HEK293 (cell line): ENCODE results near the gene CHD1L.

Experiments
- CTCF ChIA-PET: fragments of 350-600 bp; formaldehyde crosslinking; extraction: SDS; loops from one replicate; lab custom pipeline; 2021; ENCODE audit warnings: antibody characterized with exemption; lab: Yijun Ruan, JAX
- POLR2A ChIA-PET: fragments of 300-600 bp; formaldehyde crosslinking; extraction: SDS; loops from one replicate; lab custom pipeline; 2020; ENCODE audit warnings: antibody characterized with exemption, inconsistent platforms; lab: Yijun Ruan, JAX
- H3K27ac ChIP-seq: fragments of 200-500 bp; sonication (Bioruptor generic); 2 replicates; pipeline ENCODE4 v1.5.1; 2014; ENCODE audit warnings: low read depth, low read length, control low read depth, inconsistent platforms; ENCODE audit errors: extremely low read depth
- H3K36me3 ChIP-seq, 2 experiments: fragments of 200-500 bp in 1 of 2; sonication (Bioruptor generic) in 1 of 2; 1 replicate in 1 of 2; 2 replicates in 1 of 2; pipeline ENCODE4 v1.5.1; 2014 to 2017; ENCODE audit warnings: inconsistent platforms in 2 of 2, low read length in 2 of 2; ENCODE audit not compliant: control insufficient read depth in 2 of 2, insufficient read depth in 1 of 2
- H3K4me1 ChIP-seq: fragments of 200-500 bp; sonication (Bioruptor generic); 2 replicates; pipeline ENCODE4 v1.5.1; 2014; ENCODE audit warnings: mild to moderate bottlenecking, low read length, inconsistent platforms; ENCODE audit not compliant: control insufficient read depth, insufficient read depth
- H3K4me3 ChIP-seq: 2 replicates; pipeline ENCODE4 v1.5.1; 2011; ENCODE audit warnings: low read depth, mild to moderate bottlenecking, control low read depth, low read length, moderate library complexity
- H3K9me3 ChIP-seq: fragments of 200-500 bp; sonication (Bioruptor generic); 2 replicates; pipeline ENCODE4 v1.5.1; 2014; ENCODE audit warnings: low read depth, low read length, inconsistent platforms; ENCODE audit not compliant: control insufficient read depth, insufficient read depth
- EGR2 ChIP-seq: fragments of 450-650 bp; formaldehyde crosslinking; IDR thresholded peaks from 2 replicates; pipeline ENCODE4 v1.5.1; 2016; ENCODE audit warnings: low read depth, missing biosample characterization, missing genetic modification characterization
- GLIS2 ChIP-seq: fragments of 450-650 bp; formaldehyde crosslinking; IDR thresholded peaks from 2 replicates; pipeline ENCODE4 v1.5.1; 2016; ENCODE audit warnings: missing biosample characterization, missing genetic modification characterization
- PATZ1 ChIP-seq: fragments of 450-650 bp; formaldehyde crosslinking; IDR thresholded peaks from 2 replicates; pipeline ENCODE4 v1.5.1; 2016; ENCODE audit warnings: missing biosample characterization, missing genetic modification characterization
- SP2 ChIP-seq: fragments of 450-650 bp; formaldehyde crosslinking; IDR thresholded peaks from 2 replicates; pipeline ENCODE4 v1.5.1; 2016; ENCODE audit warnings: missing biosample characterization, missing genetic modification characterization
- TRIM28 ChIP-seq: IDR thresholded peaks from 2 replicates; pipeline ENCODE4 v1.6.1; 2011; ENCODE audit warnings: low read length, control low read depth, borderline replicate concordance
- ZBTB49 ChIP-seq: fragments of 450-650 bp; formaldehyde crosslinking; IDR thresholded peaks from 2 replicates; pipeline ENCODE4 v1.5.1; 2016; ENCODE audit warnings: missing biosample characterization, missing genetic modification characterization, low read depth
- ZNF16 ChIP-seq: fragments of 450-650 bp; formaldehyde crosslinking; IDR thresholded peaks from 2 replicates; pipeline ENCODE4 v1.5.1; 2016; ENCODE audit warnings: low read depth, missing biosample characterization, missing genetic modification characterization
- ZNF174 ChIP-seq: fragments of 450-650 bp; formaldehyde crosslinking; IDR thresholded peaks from 2 replicates; pipeline ENCODE4 v1.5.0; 2017; ENCODE audit warnings: missing biosample characterization, mild to moderate bottlenecking, missing genetic modification characterization
- ZNF202 ChIP-seq: fragments of 450-650 bp; formaldehyde crosslinking; IDR thresholded peaks from 2 replicates; pipeline ENCODE4 v1.5.1; 2016; ENCODE audit warnings: missing biosample characterization, missing genetic modification characterization, borderline replicate concordance
- ZNF280C ChIP-seq: fragments of 450-650 bp; formaldehyde crosslinking; IDR thresholded peaks from 2 replicates; pipeline ENCODE4 v1.5.1; 2016; ENCODE audit warnings: missing biosample characterization, missing genetic modification characterization
- ZNF280D ChIP-seq: fragments of 450-650 bp; formaldehyde crosslinking; IDR thresholded peaks from 2 replicates; pipeline ENCODE4 v1.5.1; 2016; ENCODE audit warnings: missing biosample characterization, missing genetic modification characterization
- ZNF391 ChIP-seq: fragments of 450-650 bp; formaldehyde crosslinking; IDR thresholded peaks from 2 replicates; pipeline ENCODE4 v1.5.1; 2016; ENCODE audit warnings: low read depth, missing biosample characterization, missing genetic modification characterization, borderline replicate concordance
- ZNF473 ChIP-seq: fragments of 450-650 bp; formaldehyde crosslinking; IDR thresholded peaks from 2 replicates; pipeline ENCODE4 v1.5.1; 2017; ENCODE audit warnings: missing biosample characterization, missing genetic modification characterization
- ZNF560 ChIP-seq: fragments of 450-650 bp; formaldehyde crosslinking; IDR thresholded peaks from 2 replicates; pipeline ENCODE4 v1.5.1; 2017; ENCODE audit warnings: missing biosample characterization, missing genetic modification characterization, borderline replicate concordance
- ZNF664 ChIP-seq: fragments of 450-650 bp; formaldehyde crosslinking; IDR thresholded peaks from 2 replicates; pipeline ENCODE4 v1.5.1; 2016; ENCODE audit warnings: missing biosample characterization, missing genetic modification characterization
- ZNF830 ChIP-seq: fragments of 450-650 bp; IDR thresholded peaks from 2 replicates; pipeline ENCODE4 v1.5.0; 2018; ENCODE audit warnings: missing biosample characterization, missing genetic modification characterization, low read depth, mild to moderate bottlenecking, moderate library complexity
- ZNF837 ChIP-seq: fragments of 450-650 bp; formaldehyde crosslinking; IDR thresholded peaks from 2 replicates; pipeline ENCODE4 v1.5.1; 2016; ENCODE audit warnings: missing biosample characterization, missing genetic modification characterization
- ZNF843 ChIP-seq: fragments of 450-650 bp; formaldehyde crosslinking; IDR thresholded peaks from 2 replicates; pipeline ENCODE4 v1.5.1; 2016; ENCODE audit warnings: missing biosample characterization, missing genetic modification characterization
- ZXDB ChIP-seq: fragments of 450-650 bp; formaldehyde crosslinking; IDR thresholded peaks from 2 replicates; pipeline ENCODE4 v1.5.1; 2016; ENCODE audit warnings: missing biosample characterization, missing genetic modification characterization

The CHD1L gene

GRCh38 chr1:147267711-147268110 is 25.2 kb downstream of the CHD1L start:
- peaks cover 39 to 96% of the 10 kb centered on the region in 2 experiments for H3K36me3 ChIP-seq
- CTCF ChIA-PET: no interaction called here

GRCh38 chr1:147270721-147271120 is 28.2 kb downstream of the CHD1L start:
- CTCF ChIA-PET: interaction anchor here (1.0 to 1.9 kb wide), 3 partner anchors 11 to 119 kb away, joined by 3 to 5 read pairs (median 4); partner anchors contain the start of gene CHD1L
- H3K27ac ChIP-seq: no peak overlapping the region
- H3K36me3 ChIP-seq: peaks cover 28 to 96% of the 10 kb centered on the region in 2 experiments; a peak in 2 of 3 replicates
- H3K4me1 ChIP-seq: no peaks in the 10 kb centered on the region
- TF ChIP-seq EGR2 (tag by site-specific recombination) (no peak), ZNF280D (tag by site-specific recombination) (no peak), ZNF843 (no peak), ZNF830 (tag by site-specific recombination) (no peak), ZNF560 (tag by site-specific recombination) (no peak)
- TF ChIP-seq, all 188 proteins: peak for 0
- no peaks in the 10 kb centered on the region for H3K9me3 ChIP-seq
- POLR2A ChIA-PET: no interaction called here
- H3K4me3 ChIP-seq: no peak overlapping the region

More at GRCh38 chr1:147267711-147268110, 25.2 kb downstream of the CHD1L start:
- Histone ChIP-seq H3K9me3 (no peaks in the 10 kb centered on the region), H3K27ac (no peak overlapping the region), H3K4me1 (no peaks in the 10 kb centered on the region), H3K4me3 (no peak overlapping the region)
- POLR2A ChIA-PET: no interaction called here
- TF ChIP-seq ZNF473 (tag by site-specific recombination) (no peak), ZNF391 (no peak), ZXDB (no peak), ZNF202 (no peak), ZBTB49 (no peak), TRIM28 (no peak), GLIS2 (tag by site-specific recombination) (no peak), ZNF837 (tag by site-specific recombination) (no peak), ZNF664 (no peak), ZNF174 (tag by site-specific recombination) (no peak), SP2 (tag by site-specific recombination) (no peak), ZNF280C (tag by site-specific recombination) (no peak), PATZ1 (tag by site-specific recombination) (no peak), ZNF16 (tag by site-specific recombination) (no peak)
- TF ChIP-seq, all 188 proteins: peak for 0
